Heart left ventricle (tissue), 13 donors: Measurements from ENCODE around the gene BBS10.

Source experiments
- CTCF ChIP-seq, 12 donors: fragments of 200-600 bp; sonication (generic) in 4 of 12; IDR thresholded peaks; one replicate each; pipeline versions ENCODE4 v1.5.0 to v1.8.0; 2018 to 2022; ENCODE audit warnings: antibody characterized with exemption in 12 of 12, mild to moderate bottlenecking in 5 of 12
- POLR2A ChIP-seq, 2 donors: fragments of 450-650 bp; IDR thresholded peaks; one replicate each; pipeline ENCODE4 v1.6.1; 2017; ENCODE audit warnings: antibody characterized with exemption in 2 of 2, mild to moderate bottlenecking in 2 of 2, moderate library complexity in 2 of 2
- donor health status: ischemic (EF 13 %, LVEDD 7.1; RV severe dilation, severe dysfunction).
- donor health status: DM: no; HTN: yes; CAD: no.
- donor health status: DM: no; HTN: no; CAD: no.
- donor health status: ischemic (EF 25% LVEDD 6.9; RV normal size, moderate dysfunction).
- donor health status: ischemic (EF 25% LVEDD 5.7; RV mildly dilated, moderate dysfunction).
- donor health status: ischemic (EF 35%, LVEDD 5.7; RV mildly dilated, moderate dysfunction).
- donor health status: nonischemic (EF 11% LVEDD 7.7; RV severe dilation, severe dysfunction).
- donor health status: DM: yes; HTN: yes; CAD: no.
- donor health status: PGD.
- donor health status: ischemic (EF 29% LVEDD 5.4; RV normal size, mild dysfunction).
- donor health status: nonischemic (EF 23%, LVEDD 6.1; RV moderate dilation, normal function).

GRCh38 chr12:76300297-76300665, 47.9 kb downstream of the BBS10 start:
- TF ChIP-seq CTCF (IDR thresholded peaks at IDR 0.05) (no peak), POLR2A (IDR thresholded peaks at IDR 0.05) (no peak)
